ENCODE results near the gene KNDC1.

DNA sequence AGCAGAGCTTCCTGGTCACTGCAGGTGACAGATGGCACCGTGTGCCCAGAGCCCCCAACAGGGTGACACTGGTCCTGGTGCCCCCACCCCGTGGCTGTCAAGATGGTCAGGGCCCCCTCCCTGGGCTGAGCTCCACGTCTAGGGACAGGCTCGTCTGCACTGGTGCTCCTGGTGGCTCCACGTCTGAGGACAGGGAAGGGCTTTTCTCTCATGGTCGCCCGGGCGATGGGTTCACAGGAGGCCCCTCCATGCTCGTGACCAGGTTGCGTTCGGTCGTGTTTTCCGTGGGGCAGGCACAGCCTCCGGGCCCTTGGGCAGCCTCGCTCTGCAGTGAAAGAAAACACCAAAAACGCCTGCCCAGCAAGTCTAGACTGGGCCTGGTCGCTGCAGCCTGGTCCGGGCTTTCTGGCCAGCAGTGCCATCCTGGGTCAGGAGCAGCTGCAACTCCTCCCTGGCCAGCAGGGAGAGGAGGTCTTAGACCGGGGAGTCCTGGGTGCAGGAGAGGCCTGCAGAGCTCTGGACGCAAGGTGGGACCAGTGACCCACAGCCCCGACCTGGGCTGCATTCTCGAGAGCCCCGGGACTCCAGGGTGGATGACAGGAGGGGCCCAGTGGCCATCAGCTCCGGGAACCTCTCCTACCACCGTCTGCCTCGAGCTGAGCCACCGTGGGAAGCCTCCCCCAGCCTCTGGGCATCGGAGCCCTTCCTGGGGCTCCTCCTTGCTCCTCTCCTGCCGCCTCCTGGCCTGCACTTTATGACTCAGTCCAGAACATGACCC is 42.1 kb downstream of the KNDC1 start:
- TF ChIP-seq ZNF473 (tag by site-specific recombination; IDR thresholded peaks at IDR 0.05) (no peak), ZNF239 (tag by site-specific recombination; IDR thresholded peaks at IDR 0.05) (no peak), MYNN (tag by site-specific recombination; IDR thresholded peaks at IDR 0.05; ENCODE audit: borderline replicate concordance) (no peak), ZNF362 (tag by site-specific recombination; IDR thresholded peaks at IDR 0.05) (no peak), ZNF433 (tag by site-specific recombination; IDR thresholded peaks at IDR 0.05; ENCODE audit: low read depth) (no peak), ZNF549 (tag by site-specific recombination; IDR thresholded peaks at IDR 0.05) (no peak), ATF2 (tag by site-specific recombination; IDR thresholded peaks at IDR 0.05; ENCODE audit: low read depth) (no peak)
- TF ChIP-seq, protein P1, sequence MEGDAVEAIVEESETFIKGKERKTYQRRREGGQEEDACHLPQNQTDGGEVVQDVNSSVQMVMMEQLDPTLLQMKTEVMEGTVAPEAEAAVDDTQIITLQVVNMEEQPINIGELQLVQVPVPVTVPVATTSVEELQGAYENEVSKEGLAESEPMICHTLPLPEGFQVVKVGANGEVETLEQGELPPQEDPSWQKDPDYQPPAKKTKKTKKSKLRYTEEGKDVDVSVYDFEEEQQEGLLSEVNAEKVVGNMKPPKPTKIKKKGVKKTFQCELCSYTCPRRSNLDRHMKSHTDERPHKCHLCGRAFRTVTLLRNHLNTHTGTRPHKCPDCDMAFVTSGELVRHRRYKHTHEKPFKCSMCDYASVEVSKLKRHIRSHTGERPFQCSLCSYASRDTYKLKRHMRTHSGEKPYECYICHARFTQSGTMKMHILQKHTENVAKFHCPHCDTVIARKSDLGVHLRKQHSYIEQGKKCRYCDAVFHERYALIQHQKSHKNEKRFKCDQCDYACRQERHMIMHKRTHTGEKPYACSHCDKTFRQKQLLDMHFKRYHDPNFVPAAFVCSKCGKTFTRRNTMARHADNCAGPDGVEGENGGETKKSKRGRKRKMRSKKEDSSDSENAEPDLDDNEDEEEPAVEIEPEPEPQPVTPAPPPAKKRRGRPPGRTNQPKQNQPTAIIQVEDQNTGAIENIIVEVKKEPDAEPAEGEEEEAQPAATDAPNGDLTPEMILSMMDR (tag by site-specific recombination; IDR thresholded peaks at IDR 0.05): no peak
